Lung (tissue), 12 donors: ENCODE data around the gene FAM168B. TPM values are rescaled to one million over a fixed set of nuclear protein-coding genes. Genes with fewer than 3 reads are reported as not detected.

Source experiments
- ATAC-seq: fragments of 200-7000 bp; cut with Tn5 transposase; one replicate; pipeline ENCODE4 v1.9.1; 2020; ENCODE audit warnings: moderate number of reproducible peaks; ENCODE audit not compliant: insufficient read depth, low FRiP score
- DNase-seq, 3 donors: peaks; one replicate each; pipeline ENCODE4 v3.0.0-alpha.2; 2013 to 2017
- H3K27ac ChIP-seq, 2 donors: one replicate each; pipeline ENCODE4 v1.5.1; 2013; ENCODE audit warnings: mild to moderate bottlenecking in 2 of 2, moderate library complexity in 2 of 2, control low read depth in 1 of 2, inconsistent platforms in 1 of 2, low read depth in 1 of 2, low read length in 1 of 2
- H3K27me3 ChIP-seq, 3 donors: one replicate each; pipeline ENCODE4 v1.5.1; 2013; ENCODE audit warnings: low read length in 2 of 3; ENCODE audit not compliant: control insufficient read depth in 3 of 3, insufficient read depth in 3 of 3
- H3K36me3 ChIP-seq, 4 donors: one replicate each; pipeline ENCODE4 v1.5.1; 2013; ENCODE audit warnings: low read length in 4 of 4, mild to moderate bottlenecking in 1 of 4, moderate library complexity in 1 of 4; ENCODE audit not compliant: control insufficient read depth in 4 of 4, insufficient read depth in 4 of 4
- H3K4me1 ChIP-seq, 5 donors: one replicate each; pipeline ENCODE4 v1.5.1; 2013; ENCODE audit warnings: low read length in 5 of 5, mild to moderate bottlenecking in 2 of 5, moderate library complexity in 1 of 5; ENCODE audit not compliant: control insufficient read depth in 5 of 5, insufficient read depth in 5 of 5
- H3K4me3 ChIP-seq: one replicate; pipeline ENCODE4 v1.5.1; 2013; ENCODE audit warnings: mild to moderate bottlenecking, control low read depth, moderate library complexity
- H3K9ac ChIP-seq, 2 donors: one replicate each; pipeline ENCODE4 v1.5.1; 2013; ENCODE audit warnings: low read length in 2 of 2, control low read depth in 1 of 2; ENCODE audit not compliant: insufficient read depth in 1 of 2
- H3K9me3 ChIP-seq, 4 donors: one replicate each; pipeline ENCODE4 v1.5.1; 2013; ENCODE audit warnings: low read length in 3 of 4, mild to moderate bottlenecking in 1 of 4, moderate library complexity in 1 of 4; ENCODE audit not compliant: control insufficient read depth in 4 of 4, insufficient read depth in 3 of 4
- CTCF ChIP-seq: IDR thresholded peaks from 2 replicates; pipeline ENCODE4 v1.5.1; 2012; ENCODE audit warnings: mild to moderate bottlenecking; ENCODE audit errors: control extremely low read depth, extremely low read depth
- WGBS, 2 donors: extraction: QIAGEN DNeasy Blood & Tissue Kit; methylation state at CpG; one replicate each; pipeline ENCODE4 v1.1.7; 2013; 5-methylcytosine and 5-hydroxymethylcytosine counted together
- polyA plus RNA-seq, 2 donors: library from polyadenylated mRNA; stranded (reverse); fragments of 200-250 nt; gene quantifications; one replicate each; pipeline ENCODE4 v1.2.1, GENCODE V29; 2013
- total RNA-seq, 2 donors: library from RNA; depleted of rRNA in 1 of 2; stranded (reverse); fragments of >200 nt in 1 of 2; gene quantifications; one replicate each; pipeline ENCODE4 v1.2.1, GENCODE V29; 2014 to 2021
- donor health status: control.
- donor health status: control.
- donor health status: Bipolar disorder and iron deficiency.
- donor health status: healthy.
- donor health status: DM: yes; HTN: yes; CAD: no.

Gene FAM168B
- total and polyA plus RNA-seq, 4 donors = 20.4 to 79.7 (median 40.1) TPM

- H3K27me3 ChIP-seq = peaks cover 7 to 51% (median 19%) of the 10 kb centered on the region in 3 donors
- WGBS, 2 donors = 65 to 76% methylated on average over 22 to 23 of the region's 23 CpGs
- no peak overlapping the region for H3K27ac ChIP-seq
- H3K36me3 ChIP-seq = no peaks in the 10 kb centered on the region
- peaks cover 0 to 10% (median 5%) of the 10 kb centered on the region in 5 donors for H3K4me1 ChIP-seq
- no peak overlapping the region for H3K4me3 ChIP-seq
- ATAC-seq (no peak), DNase-seq (no peak)
- H3K9me3 ChIP-seq = peaks cover 0 to 2% (median 0%) of the 10 kb centered on the region in 4 donors
- no peak for TF ChIP-seq CTCF
- H3K9ac ChIP-seq = no peak overlapping the region
Measured at GRCh38 chr2:131039535-131039907, 53.7 kb downstream of the FAM168B start.

- Histone ChIP-seq H3K27me3 (peaks cover 8 to 55% (median 23%) of the 10 kb centered on the region in 3 donors), H3K9me3 (peaks cover 0 to 2% (median 0%) of the 10 kb centered on the region in 4 donors), H3K9ac (no peak overlapping the region), H3K36me3 (no peaks in the 10 kb centered on the region), H3K4me3 (no peak overlapping the region), H3K27ac (no peak overlapping the region), H3K4me1 (peaks cover 0 to 15% (median 5%) of the 10 kb centered on the region in 5 donors)
- ATAC-seq (no peak), DNase-seq (no peak)
- 93 to 94% methylated on average over 9 of the region's 9 CpGs for WGBS, 2 donors
- no peak for TF ChIP-seq CTCF
Measured at GRCh38 chr2:131039101-131039440, 54.2 kb downstream of the FAM168B start.

- no peaks in the 10 kb centered on the region for H3K36me3 ChIP-seq
- no peak overlapping the region for H3K27ac ChIP-seq
- no peak overlapping the region for H3K4me3 ChIP-seq
- TF ChIP-seq CTCF = no peak
- WGBS, 2 donors = 89% methylated on average over 17 of the region's 17 CpGs
- ATAC-seq = no peak
- peaks cover 0 to 15% (median 5%) of the 10 kb centered on the region in 5 donors for H3K4me1 ChIP-seq
- DNase-seq = no peak
- peaks cover 8 to 61% (median 29%) of the 10 kb centered on the region in 3 donors for H3K27me3 ChIP-seq
- H3K9ac ChIP-seq = no peak overlapping the region
- peaks cover 0 to 2% (median 0%) of the 10 kb centered on the region in 4 donors for H3K9me3 ChIP-seq
Measured at GRCh38 chr2:131038258-131039100, 54.8 kb downstream of the FAM168B start.
